ENCODE measurements around the gene GPR62. TPM values are rescaled to one million over a fixed set of nuclear protein-coding genes. Genes with fewer than 3 reads are reported as not detected.

GPR62 gene
- total RNA-seq, 4 donors from 2014 or later = 0.94 TPM; not detected in 3

DNA sequence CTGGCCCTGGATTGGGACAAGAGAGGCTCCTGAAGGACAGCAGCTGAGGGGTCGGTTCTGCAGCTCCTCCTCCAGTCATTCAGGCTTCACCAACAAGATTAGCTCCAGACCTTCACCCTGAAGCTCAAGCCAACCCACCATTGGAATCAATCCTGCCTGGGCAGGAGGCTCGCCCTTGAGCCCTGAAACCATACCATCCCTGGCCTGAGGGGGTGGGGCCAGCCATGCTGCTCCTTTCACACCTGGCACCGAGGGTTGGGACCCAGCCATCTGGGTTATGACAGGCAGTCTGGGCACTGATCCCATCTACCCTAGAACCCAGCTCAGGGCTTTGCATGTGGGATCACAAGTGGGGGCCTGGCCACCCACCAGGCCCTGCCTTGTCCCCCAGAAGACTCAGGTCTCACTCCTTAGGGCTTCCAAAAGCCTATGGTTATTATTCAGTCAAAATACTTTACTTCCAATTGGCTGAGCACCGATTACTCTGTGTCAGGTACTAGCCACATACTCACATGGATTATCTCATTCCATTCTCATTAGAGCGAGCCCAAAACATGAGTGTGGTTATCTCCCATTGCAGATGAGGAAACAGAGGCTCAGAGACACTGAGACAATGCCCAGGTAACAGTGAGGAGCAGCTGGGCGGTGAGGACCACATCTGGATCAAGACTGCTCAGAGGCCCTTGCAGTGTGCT lies 15.6 kb downstream of the GPR62 start:
- TF ChIP-seq, protein P1, sequence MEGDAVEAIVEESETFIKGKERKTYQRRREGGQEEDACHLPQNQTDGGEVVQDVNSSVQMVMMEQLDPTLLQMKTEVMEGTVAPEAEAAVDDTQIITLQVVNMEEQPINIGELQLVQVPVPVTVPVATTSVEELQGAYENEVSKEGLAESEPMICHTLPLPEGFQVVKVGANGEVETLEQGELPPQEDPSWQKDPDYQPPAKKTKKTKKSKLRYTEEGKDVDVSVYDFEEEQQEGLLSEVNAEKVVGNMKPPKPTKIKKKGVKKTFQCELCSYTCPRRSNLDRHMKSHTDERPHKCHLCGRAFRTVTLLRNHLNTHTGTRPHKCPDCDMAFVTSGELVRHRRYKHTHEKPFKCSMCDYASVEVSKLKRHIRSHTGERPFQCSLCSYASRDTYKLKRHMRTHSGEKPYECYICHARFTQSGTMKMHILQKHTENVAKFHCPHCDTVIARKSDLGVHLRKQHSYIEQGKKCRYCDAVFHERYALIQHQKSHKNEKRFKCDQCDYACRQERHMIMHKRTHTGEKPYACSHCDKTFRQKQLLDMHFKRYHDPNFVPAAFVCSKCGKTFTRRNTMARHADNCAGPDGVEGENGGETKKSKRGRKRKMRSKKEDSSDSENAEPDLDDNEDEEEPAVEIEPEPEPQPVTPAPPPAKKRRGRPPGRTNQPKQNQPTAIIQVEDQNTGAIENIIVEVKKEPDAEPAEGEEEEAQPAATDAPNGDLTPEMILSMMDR (IDR thresholded peaks at IDR 0.05; ENCODE audit: low read depth) = no peak

DNA sequence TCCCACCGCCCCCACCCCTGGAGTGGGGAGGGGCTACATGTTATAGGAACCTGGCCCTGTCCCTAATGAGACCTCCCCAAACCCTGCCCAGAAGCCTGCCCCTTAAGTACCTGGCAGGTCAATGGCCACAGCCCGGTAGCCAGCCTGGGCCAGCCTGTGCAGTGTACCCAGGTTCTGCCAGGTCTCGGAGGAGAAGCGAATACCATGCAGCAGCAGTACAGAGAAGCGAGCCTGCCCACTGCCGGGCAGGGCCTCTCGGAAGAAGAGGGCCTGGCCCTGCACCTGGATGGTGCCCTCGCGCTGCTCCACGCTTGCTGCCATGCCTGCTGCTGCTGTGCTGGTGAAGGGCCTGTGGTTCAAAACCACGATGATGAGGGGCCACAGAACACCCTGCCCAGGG lies 16.2 kb downstream of the GPR62 start:
- TF ChIP-seq, protein P1 (IDR thresholded peaks at IDR 0.05; ENCODE audit: low read depth) = no peak

DNA sequence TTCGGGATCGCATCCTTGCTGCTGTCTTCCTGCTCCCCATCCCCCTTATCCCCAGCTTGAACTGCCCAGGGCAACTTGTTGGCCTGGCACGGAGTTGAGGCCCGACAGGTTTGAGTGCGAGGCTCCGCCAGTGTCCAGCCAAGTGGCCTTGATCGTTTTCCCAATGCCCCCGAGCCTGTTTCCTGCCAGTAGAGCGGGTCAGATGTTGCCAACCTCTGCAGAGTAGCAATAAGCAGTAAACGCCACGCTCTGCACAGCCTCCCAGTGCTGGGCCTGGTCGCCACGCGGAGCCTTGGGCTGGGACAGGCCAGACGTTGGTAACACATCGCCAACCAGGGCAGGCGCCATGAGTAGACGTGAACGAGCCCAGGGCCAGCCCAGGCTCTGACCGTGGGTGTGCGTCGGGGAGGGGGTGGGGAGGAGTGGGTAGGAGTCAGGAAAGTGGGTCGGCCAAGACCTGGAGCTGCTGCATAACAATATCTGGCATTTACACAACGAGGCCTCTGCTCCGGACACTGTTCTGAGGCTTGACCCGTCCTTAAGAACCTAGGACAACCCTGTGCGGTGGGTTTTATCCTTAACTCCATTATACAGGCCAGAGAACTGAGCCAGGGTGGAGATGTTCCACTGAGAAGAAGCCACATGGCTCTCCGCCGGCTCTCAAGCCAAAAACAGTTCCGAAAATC lies 19.2 kb downstream of the GPR62 start:
- TF ChIP-seq, protein P1 (IDR thresholded peaks at IDR 0.05; ENCODE audit: low read depth) = no peak

DNA sequence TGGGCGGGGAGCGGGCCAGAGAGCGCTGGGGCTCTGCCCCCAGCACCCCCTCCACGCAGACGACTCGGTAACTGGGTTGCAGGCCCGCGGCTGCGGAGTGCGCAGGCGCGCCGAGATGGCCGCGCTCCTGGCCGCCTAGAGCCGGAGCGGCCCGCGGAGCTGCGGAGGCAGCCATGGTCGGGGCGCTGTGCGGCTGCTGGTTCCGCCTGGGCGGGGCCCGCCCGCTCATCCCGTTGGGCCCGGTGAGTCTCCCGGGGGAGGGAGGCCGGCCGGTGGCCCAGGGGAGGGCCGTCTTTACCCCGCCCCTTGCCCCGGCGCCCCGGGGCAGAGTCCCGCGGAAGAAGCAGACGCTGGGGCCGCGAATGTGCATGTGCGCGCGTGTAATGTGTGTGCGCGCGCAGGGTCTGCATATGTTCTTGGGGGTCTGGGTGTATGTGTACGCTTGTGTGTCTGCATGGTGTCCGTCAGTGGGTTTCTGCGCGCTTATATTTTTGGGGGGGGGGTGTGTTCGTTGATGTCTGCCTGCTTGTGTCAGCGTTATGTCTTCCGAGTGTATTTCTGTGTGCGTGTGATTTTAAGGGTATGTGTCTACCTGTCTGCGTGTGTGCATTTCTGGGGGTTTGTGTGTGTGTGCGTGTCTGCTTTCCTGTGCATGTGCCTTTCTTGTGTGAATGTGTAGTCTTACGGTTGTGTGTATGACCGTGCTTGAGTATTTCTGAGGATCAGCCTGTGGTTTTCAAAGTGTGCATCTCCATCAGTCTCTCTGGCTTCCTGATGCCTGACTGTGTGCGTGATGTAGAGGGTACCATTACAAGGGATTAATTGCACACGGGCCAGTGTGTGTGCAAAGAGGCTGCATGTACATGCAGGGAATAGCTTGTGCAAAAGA lies 20.0 kb downstream of the GPR62 start, which contains the start of gene ABHD14A:
Gene ABHD14A (plus strand): TSS at position 102 of the 889 bp plus-strand sequence. CDS start 72 bp downstream, at position 174.
- TF ChIP-seq, protein P1 (IDR thresholded peaks at IDR 0.05; ENCODE audit: low read depth) = no peak

DNA sequence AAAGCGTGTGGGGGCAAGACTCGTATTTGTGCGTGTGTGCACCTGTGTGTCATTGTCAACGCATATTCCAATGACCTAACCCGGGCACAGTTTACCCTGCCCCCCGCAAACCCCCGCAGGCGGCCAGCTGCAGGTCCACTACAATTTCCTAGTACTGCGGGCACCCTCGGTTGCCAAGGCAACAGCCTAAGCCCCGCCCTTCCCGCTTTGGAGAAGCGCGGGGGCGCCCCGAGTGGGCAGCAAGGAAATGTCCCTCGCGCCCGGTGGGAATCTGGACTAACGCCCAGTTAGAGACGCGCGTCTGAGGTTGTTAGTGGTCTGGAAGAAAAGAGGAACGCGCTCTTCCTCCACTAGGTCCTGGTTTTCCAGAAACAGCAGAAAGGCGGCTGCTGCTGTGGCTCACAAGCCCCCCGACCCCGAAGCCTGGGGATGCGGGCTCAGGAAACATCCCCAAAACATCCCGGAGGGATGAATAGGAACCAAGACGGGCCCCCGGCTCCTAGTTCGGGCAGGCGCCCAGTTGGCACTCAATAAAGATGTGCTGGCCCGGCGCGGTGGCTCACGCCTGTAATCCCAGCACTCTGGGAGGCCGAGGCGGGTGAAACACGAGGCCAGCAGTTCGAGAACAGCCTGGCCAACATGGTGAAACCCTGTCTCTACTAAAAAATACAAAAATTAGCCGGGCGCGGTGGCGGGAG lies 20.8 kb downstream of the GPR62 start:
- TF ChIP-seq, protein P1 (IDR thresholded peaks at IDR 0.05; ENCODE audit: low read depth) = no peak

DNA sequence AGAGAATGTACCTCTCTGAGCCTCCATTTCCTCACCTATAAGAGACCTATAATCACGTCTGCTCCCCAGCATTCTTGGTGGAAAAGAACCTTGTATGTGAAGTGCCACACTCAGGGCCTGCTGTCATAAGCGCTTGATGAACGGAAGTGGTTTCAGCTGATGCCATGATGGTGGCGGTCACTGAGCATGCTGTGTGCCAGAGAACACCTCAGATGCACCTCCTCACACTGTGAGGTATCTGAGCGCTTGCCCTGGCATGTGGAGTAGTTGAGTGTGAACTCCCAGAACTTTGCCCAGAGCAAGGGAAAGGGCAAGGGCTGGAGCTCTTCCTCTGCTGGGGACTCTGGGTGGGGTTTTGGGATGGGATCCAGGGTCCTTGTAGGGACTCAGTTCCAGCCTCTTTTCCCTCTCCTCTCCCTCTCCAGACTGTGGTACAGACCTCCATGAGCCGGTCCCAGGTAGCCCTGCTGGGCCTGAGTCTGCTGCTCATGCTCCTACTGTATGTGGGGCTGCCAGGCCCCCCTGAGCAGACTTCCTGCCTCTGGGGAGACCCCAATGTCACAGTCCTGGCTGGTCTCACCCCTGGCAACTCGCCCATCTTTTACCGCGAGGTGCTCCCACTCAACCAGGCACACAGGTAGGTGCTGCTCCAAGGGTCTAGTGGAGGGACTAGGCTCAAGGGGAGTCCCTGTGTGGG lies 22.4 kb downstream of the GPR62 start:
- TF ChIP-seq, protein P1 (IDR thresholded peaks at IDR 0.05; ENCODE audit: low read depth) = no peak

Data from subcutaneous adipose tissue (tissue), 4 donors.